Kidney capillary endothelial cell (primary cell): ENCODE data around the gene ACVR1.
A peak's percentile ranks its signal among the peaks of the same experiment; 100 is the strongest.

ENCODE experiments used
- DNase-seq: peaks from one replicate; pipeline ENCODE4 v3.0.0-alpha.2; 2018; ENCODE audit warnings: low spot score

ACVR1 gene

GRCh38 chr2:157789933-157790511 lies 86.1 kb downstream of the ACVR1 start:
- DNase-seq = no peak

GRCh38 chr2:157789256-157789655 lies 86.9 kb downstream of the ACVR1 start:
- peak; percentile 22 for DNase-seq

GRCh38 chr2:157788201-157788600 lies 87.9 kb downstream of the ACVR1 start:
- DNase-seq = no peak

GRCh38 chr2:157787364-157787938 lies 88.7 kb downstream of the ACVR1 start:
- DNase-seq = no peak

GRCh38 chr2:157786663-157787363 lies 89.3 kb downstream of the ACVR1 start:
- DNase-seq = no peak

- DNase-seq = no peak
These were observed 90.1 kb downstream of the ACVR1 start for GRCh38 chr2:157785866-157786662.

- no peak for DNase-seq
These were observed 90.9 kb downstream of the ACVR1 start for GRCh38 chr2:157785200-157785599.

- no peak for DNase-seq
These were observed 91.3 kb downstream of the ACVR1 start for GRCh38 chr2:157784823-157785175.

- no peak for DNase-seq
These were observed 91.8 kb downstream of the ACVR1 start for GRCh38 chr2:157784169-157784822.

- no peak for DNase-seq
These were observed 92.9 kb downstream of the ACVR1 start for GRCh38 chr2:157783245-157783644.

- no peak for DNase-seq
These were observed 93.9 kb downstream of the ACVR1 start for GRCh38 chr2:157782057-157782845.

GRCh38 chr2:157780211-157780610 lies 95.9 kb downstream of the ACVR1 start:
- no peak for DNase-seq

GRCh38 chr2:157779794-157780193 lies 96.3 kb downstream of the ACVR1 start:
- DNase-seq = no peak

- DNase-seq = peak; percentile 48
These were observed 98.7 kb downstream of the ACVR1 start for GRCh38 chr2:157777427-157777826.

GRCh38 chr2:157771234-157771633 lies 104.9 kb downstream of the ACVR1 start:
- no peak for DNase-seq

- no peak for DNase-seq
These were observed 106.3 kb downstream of the ACVR1 start for GRCh38 chr2:157769856-157770255.

GRCh38 chr2:157764386-157764785 lies 111.7 kb downstream of the ACVR1 start:
- DNase-seq = no peak

- no peak for DNase-seq
These were observed 114.6 kb downstream of the ACVR1 start for GRCh38 chr2:157761520-157761919.

GRCh38 chr2:157760949-157761348 lies 115.2 kb downstream of the ACVR1 start:
- DNase-seq = no peak

- DNase-seq = no peak
These were observed 116.3 kb downstream of the ACVR1 start for GRCh38 chr2:157759855-157760254.

- no peak for DNase-seq
These were observed 117.5 kb downstream of the ACVR1 start for GRCh38 chr2:157758586-157758985.

- no peak for DNase-seq
These were observed 118.6 kb downstream of the ACVR1 start for GRCh38 chr2:157757500-157757899.
